ENCODE data around the gene AVL9. TPM values are rescaled to one million over a fixed set of nuclear protein-coding genes. Genes with fewer than 3 reads are reported as not detected.

AVL9 gene
- total and polyA plus RNA-seq, 4 donors = 9.7 to 52.5 (median 35.3) TPM

DNA sequence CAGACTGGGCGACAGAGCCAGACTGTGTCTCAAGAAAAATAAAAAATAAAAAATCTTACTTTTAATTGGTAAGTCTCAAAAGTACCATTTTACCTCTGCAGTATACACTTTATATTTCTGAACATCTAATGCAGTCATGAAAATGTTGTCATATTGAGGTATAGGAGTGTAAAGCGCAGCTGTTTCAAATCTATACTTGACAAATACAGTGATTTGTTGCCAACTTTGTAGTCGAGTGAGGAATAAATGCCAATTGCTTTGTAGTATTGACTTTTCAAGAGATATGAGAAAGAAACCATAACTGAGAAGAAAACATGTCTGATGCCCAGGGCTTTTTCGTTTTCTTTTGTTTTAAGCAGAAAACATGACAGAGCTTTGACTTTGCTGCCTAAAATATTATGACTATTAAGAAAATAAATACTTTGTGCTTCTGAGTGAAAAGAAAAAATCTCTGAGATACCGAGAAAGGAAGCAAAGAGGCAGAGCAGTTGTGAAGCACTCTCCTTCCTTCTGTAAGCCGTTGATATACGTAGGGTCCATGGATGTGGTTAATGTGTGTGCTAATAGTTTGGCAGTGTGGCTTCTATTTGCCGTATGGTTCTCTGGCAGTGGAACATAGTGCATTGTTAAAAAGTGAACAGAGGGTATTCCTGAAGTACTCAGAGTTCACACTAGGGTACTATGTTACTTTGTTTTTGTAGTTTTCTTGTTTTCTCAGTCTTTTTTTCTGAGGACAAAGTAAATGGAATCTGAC is 38.2 kb downstream of the AVL9 start:
- TF ChIP-seq, protein P1, sequence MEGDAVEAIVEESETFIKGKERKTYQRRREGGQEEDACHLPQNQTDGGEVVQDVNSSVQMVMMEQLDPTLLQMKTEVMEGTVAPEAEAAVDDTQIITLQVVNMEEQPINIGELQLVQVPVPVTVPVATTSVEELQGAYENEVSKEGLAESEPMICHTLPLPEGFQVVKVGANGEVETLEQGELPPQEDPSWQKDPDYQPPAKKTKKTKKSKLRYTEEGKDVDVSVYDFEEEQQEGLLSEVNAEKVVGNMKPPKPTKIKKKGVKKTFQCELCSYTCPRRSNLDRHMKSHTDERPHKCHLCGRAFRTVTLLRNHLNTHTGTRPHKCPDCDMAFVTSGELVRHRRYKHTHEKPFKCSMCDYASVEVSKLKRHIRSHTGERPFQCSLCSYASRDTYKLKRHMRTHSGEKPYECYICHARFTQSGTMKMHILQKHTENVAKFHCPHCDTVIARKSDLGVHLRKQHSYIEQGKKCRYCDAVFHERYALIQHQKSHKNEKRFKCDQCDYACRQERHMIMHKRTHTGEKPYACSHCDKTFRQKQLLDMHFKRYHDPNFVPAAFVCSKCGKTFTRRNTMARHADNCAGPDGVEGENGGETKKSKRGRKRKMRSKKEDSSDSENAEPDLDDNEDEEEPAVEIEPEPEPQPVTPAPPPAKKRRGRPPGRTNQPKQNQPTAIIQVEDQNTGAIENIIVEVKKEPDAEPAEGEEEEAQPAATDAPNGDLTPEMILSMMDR (IDR thresholded peaks at IDR 0.05; ENCODE audit: control extremely low read depth, extremely low read depth) = no peak
- ATAC-seq (ENCODE audit: insufficient read depth, low FRiP score) (no peak), DNase-seq (peak in 2 of 3 donors; percentile 65)
- no peaks in the 10 kb centered on the region for H3K27me3 ChIP-seq (ENCODE audit: control insufficient read depth in 3 of 3, insufficient read depth in 3 of 3, low read length in 2 of 3)
- peaks cover 0 to 12% (median 8%) of the 10 kb centered on the region in 5 donors for H3K4me1 ChIP-seq (ENCODE audit: control insufficient read depth in 5 of 5, insufficient read depth in 5 of 5, low read length in 5 of 5)
- H3K9ac ChIP-seq (ENCODE audit: insufficient read depth in 1 of 2, low read length in 2 of 2) = peak overlapping the region in 1 of 2 donors; percentile 45
- peaks cover 0 to 4% (median 0%) of the 10 kb centered on the region in 4 donors for H3K36me3 ChIP-seq (ENCODE audit: control insufficient read depth in 4 of 4, insufficient read depth in 4 of 4, low read length in 4 of 4)
- 49 to 55% methylated on average over 8 of the region's 8 CpGs for WGBS, 2 donors
- no peaks in the 10 kb centered on the region for H3K9me3 ChIP-seq (ENCODE audit: control insufficient read depth in 4 of 4, insufficient read depth in 3 of 4, low read length in 3 of 4)
- no peak overlapping the region for H3K27ac ChIP-seq (ENCODE audit: low read depth in 1 of 2, low read length in 1 of 2)
- H3K4me3 ChIP-seq = no peak overlapping the region

DNA sequence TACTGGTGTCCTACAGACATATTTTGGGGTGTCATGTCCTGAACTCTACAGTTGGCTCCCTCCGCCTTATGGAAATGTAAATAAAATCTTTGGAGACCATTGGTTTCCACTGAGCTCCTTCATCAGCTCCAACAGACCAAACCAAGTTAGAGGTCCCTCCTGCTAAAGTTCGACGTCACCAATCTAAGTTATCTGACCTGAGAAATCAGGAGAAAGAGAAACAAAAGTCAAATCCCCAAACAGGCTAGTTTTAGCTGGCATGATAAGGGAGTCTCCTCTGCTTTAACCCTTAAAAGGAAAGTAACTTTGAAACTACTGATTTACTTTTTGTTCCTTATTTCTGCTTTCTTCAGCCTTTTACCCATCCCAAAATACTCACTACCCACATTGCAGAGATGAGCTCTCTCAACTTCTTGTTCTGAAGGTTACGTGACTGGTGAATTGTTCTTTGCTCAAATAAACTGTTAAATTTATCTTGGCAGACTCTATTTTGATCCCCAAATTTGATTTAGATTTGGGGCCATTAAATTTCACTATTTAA is 39.9 kb downstream of the AVL9 start:
- peaks cover 0 to 14% (median 8%) of the 10 kb centered on the region in 5 donors for H3K4me1 ChIP-seq (ENCODE audit: control insufficient read depth in 5 of 5, insufficient read depth in 5 of 5, low read length in 5 of 5)
- no peak overlapping the region for H3K27ac ChIP-seq (ENCODE audit: low read depth in 1 of 2, low read length in 1 of 2)
- DNase-seq (no peak), ATAC-seq (ENCODE audit: insufficient read depth, low FRiP score) (no peak)
- H3K27me3 ChIP-seq (ENCODE audit: control insufficient read depth in 3 of 3, insufficient read depth in 3 of 3, low read length in 2 of 3) = no peaks in the 10 kb centered on the region
- TF ChIP-seq, protein P1 (IDR thresholded peaks at IDR 0.05; ENCODE audit: control extremely low read depth, extremely low read depth) = no peak
- 80 to 89% methylated on average over 4 of the region's 4 CpGs for WGBS, 2 donors
- H3K9me3 ChIP-seq (ENCODE audit: control insufficient read depth in 4 of 4, insufficient read depth in 3 of 4, low read length in 3 of 4) = no peaks in the 10 kb centered on the region
- peaks cover 0 to 4% (median 0%) of the 10 kb centered on the region in 4 donors for H3K36me3 ChIP-seq (ENCODE audit: control insufficient read depth in 4 of 4, insufficient read depth in 4 of 4, low read length in 4 of 4)
- no peak overlapping the region for H3K9ac ChIP-seq (ENCODE audit: insufficient read depth in 1 of 2, low read length in 2 of 2)
- no peak overlapping the region for H3K4me3 ChIP-seq

DNA sequence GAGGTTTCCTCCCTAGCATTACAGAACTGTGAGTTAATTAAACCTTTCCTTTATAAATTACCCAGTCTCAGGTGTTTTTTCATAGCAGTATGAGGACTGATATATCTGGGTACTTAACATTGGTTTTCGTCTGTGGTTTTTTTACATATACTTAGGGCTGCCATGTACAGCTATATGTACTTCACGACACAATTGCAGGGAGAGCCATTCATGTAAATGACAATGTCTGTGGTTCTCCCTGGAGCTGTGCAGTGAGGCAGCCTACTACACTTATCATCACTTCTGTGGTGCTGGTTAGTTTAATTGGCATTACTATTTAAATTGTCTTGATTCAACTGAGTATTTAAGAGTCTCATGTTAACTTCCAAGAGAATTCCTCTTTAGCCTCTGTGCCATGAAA is 40.7 kb downstream of the AVL9 start:
- TF ChIP-seq, protein P1 (IDR thresholded peaks at IDR 0.05; ENCODE audit: control extremely low read depth, extremely low read depth) = no peak
- Histone ChIP-seq H3K9me3 (ENCODE audit: control insufficient read depth in 4 of 4, insufficient read depth in 3 of 4, low read length in 3 of 4) (no peaks in the 10 kb centered on the region), H3K4me1 (ENCODE audit: control insufficient read depth in 5 of 5, insufficient read depth in 5 of 5, low read length in 5 of 5) (peaks cover 0 to 14% (median 8%) of the 10 kb centered on the region in 5 donors), H3K27me3 (ENCODE audit: control insufficient read depth in 3 of 3, insufficient read depth in 3 of 3, low read length in 2 of 3) (no peaks in the 10 kb centered on the region), H3K4me3 (no peak overlapping the region), H3K9ac (ENCODE audit: insufficient read depth in 1 of 2, low read length in 2 of 2) (no peak overlapping the region), H3K27ac (ENCODE audit: low read depth in 1 of 2, low read length in 1 of 2) (no peak overlapping the region), H3K36me3 (ENCODE audit: control insufficient read depth in 4 of 4, insufficient read depth in 4 of 4, low read length in 4 of 4) (peaks cover 0 to 3% (median 0%) of the 10 kb centered on the region in 4 donors)
- WGBS, 2 donors = 96 to 97% methylated on average over 2 of the region's 2 CpGs
- ATAC-seq (ENCODE audit: insufficient read depth, low FRiP score) (no peak), DNase-seq (no peak)

Measured in lung (tissue), 12 donors.